Activated naive CD8-positive, alpha-beta T cell treated with anti-CD3 and anti-CD28 coated beads, Interleukin-2, amount 50 U/mL, for 24 hours (primary cell): ENCODE results near the gene HOXB2.

ENCODE experiments used
- ATAC-seq: fragments of 150-1000 bp; cut with Tn5 transposase; one replicate; pipeline ENCODE4 v1.10.0; 2021
- DNase-seq: peaks from one replicate; pipeline ENCODE4 v3.0.0; 2021
- H3K27ac Mint-ChIP-seq: one replicate; pipeline ENCODE4 v1.8.0; 2021; ENCODE audit warnings: mild to moderate bottlenecking, mixed read lengths
- H3K27me3 Mint-ChIP-seq: one replicate; pipeline ENCODE4 v1.8.0; 2021; ENCODE audit warnings: mixed read lengths
- H3K36me3 Mint-ChIP-seq: one replicate; pipeline ENCODE4 v1.8.0; 2021; ENCODE audit warnings: low read depth, mixed read lengths
- H3K4me1 Mint-ChIP-seq: one replicate; pipeline ENCODE4 v1.8.0; 2021; ENCODE audit warnings: mixed read lengths
- H3K4me3 Mint-ChIP-seq: one replicate; pipeline ENCODE4 v1.8.0; 2021; ENCODE audit warnings: mild to moderate bottlenecking, moderate library complexity, mixed read lengths
- H3K9me3 Mint-ChIP-seq: one replicate; pipeline ENCODE4 v1.8.0; 2021; ENCODE audit warnings: mixed read lengths

The HOXB2 gene

DNA sequence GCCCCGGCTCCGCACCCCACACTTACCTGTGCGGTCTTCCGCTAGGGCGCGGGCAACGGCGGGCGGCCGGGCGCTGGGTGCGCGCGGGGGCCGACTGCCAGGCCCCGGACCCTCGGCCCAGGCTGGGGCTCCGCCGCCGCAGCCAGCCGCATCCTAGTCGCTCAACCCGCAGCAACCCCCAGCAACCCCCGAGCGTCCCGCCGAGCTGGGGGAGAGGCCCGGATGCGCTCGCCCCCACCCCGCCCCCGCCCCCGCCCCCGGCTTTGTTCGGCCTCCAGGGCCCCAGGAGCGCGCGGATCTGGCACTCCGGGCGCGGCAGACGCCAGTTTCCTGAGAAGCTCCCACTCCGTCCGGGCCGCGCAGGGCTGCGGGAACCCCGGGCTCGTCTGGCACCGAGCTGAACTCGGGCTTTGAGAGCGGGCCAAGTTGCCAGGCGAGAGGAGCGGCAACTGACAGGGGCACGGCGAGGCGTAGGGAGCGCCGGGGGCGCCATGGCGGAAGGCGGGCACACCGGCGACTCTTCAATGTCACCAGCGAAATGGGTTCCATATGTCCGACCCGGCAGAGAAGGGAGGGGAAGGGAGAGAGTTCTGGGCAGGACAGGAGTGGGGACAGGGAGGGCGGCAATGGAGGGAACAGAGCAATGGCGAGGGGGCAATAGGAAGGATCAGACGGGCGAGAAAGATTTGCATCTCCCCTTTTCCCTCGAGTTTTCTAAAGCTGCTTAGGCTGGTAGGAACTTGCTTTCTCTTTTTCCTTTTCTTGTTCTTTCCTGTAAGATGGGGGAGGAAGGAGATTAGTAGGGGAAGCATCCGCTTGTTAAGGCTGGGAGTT is 19.5 kb upstream of the HOXB2 start:
- Mint-ChIP-seq H3K4me3 (no peak overlapping the region), H3K27me3 (peaks cover 36% of the 10 kb centered on the region), H3K27ac (no peak overlapping the region), H3K4me1 (peaks cover 4% of the 10 kb centered on the region), H3K36me3 (no peaks in the 10 kb centered on the region), H3K9me3 (no peaks in the 10 kb centered on the region)
- ATAC-seq (peak; percentile 36), DNase-seq (no peak)

DNA sequence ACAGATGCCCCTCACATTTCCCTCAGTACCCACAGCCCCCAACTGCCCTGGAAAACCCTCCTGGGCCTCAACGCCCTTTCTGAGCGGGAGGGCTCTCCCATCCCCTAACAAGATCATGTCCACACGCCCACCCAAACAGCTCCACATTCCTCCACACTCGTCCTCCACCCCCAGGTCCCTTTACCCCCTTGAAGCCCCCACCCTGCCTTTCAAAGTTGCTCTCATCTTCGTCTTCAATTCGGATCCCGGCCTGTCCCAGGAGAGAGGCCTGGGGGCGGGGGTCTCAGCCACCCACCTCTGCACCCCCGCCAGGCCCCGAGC is 18.9 kb upstream of the HOXB2 start:
- Mint-ChIP-seq H3K4me1 (peaks cover 4% of the 10 kb centered on the region), H3K4me3 (no peak overlapping the region), H3K9me3 (no peaks in the 10 kb centered on the region), H3K36me3 (no peaks in the 10 kb centered on the region), H3K27ac (no peak overlapping the region), H3K27me3 (peaks cover 36% of the 10 kb centered on the region)
- no peak for ATAC-seq
- DNase-seq, result no peak

DNA sequence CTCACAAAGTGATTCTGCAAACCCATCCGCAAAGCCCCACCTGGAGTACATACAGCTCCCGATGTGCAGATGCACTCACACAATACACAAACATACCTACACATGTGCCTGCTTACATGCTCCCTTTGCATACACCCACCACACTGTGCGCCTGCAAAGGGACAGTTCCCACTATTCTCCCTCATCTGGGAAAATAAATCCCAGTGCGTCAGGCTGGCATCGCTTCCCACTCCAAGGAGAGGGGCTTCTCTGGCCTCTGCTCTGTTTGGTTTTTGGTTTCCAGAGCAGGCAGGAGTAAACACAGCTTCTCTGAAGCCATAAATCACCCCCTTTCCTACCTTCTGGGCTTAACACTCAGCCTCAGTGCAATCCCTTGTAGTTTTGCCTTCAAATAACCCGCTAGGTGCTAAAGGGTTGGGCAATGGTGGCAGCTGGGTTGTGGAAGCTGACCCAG is 18.5 kb upstream of the HOXB2 start:
- no peak for ATAC-seq
- no peak overlapping the region for H3K27ac Mint-ChIP-seq
- H3K4me1 Mint-ChIP-seq, result peaks cover 2% of the 10 kb centered on the region
- H3K36me3 Mint-ChIP-seq, result no peaks in the 10 kb centered on the region
- H3K4me3 Mint-ChIP-seq, result no peak overlapping the region
- peaks cover 33% of the 10 kb centered on the region for H3K27me3 Mint-ChIP-seq
- no peak for DNase-seq
- H3K9me3 Mint-ChIP-seq, result no peaks in the 10 kb centered on the region

DNA sequence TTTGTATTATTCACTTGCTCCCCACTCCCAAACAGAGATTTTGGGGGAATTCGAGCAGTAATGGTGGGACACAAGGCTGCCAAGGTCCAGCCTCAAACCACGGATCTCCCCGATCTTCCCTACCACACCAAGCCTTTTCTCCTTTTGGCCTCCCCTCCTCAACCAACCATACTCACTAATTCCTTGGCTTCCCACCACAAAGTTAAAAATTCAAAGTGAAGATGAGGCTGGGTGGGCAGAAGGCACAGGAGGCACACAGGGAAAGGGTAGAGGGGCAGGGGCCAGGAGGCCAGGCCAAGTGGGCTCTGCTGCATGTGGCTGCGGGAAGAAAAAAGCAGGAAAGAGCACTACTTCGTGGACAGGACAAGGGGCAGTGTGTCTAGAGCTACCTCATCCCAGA is 18.0 kb upstream of the HOXB2 start:
- ATAC-seq (no peak), DNase-seq (no peak)
- H3K36me3 Mint-ChIP-seq, result no peaks in the 10 kb centered on the region
- H3K4me1 Mint-ChIP-seq, result no peaks in the 10 kb centered on the region
- H3K4me3 Mint-ChIP-seq, result no peak overlapping the region
- peaks cover 34% of the 10 kb centered on the region for H3K27me3 Mint-ChIP-seq
- H3K27ac Mint-ChIP-seq, result no peak overlapping the region
- no peaks in the 10 kb centered on the region for H3K9me3 Mint-ChIP-seq

DNA sequence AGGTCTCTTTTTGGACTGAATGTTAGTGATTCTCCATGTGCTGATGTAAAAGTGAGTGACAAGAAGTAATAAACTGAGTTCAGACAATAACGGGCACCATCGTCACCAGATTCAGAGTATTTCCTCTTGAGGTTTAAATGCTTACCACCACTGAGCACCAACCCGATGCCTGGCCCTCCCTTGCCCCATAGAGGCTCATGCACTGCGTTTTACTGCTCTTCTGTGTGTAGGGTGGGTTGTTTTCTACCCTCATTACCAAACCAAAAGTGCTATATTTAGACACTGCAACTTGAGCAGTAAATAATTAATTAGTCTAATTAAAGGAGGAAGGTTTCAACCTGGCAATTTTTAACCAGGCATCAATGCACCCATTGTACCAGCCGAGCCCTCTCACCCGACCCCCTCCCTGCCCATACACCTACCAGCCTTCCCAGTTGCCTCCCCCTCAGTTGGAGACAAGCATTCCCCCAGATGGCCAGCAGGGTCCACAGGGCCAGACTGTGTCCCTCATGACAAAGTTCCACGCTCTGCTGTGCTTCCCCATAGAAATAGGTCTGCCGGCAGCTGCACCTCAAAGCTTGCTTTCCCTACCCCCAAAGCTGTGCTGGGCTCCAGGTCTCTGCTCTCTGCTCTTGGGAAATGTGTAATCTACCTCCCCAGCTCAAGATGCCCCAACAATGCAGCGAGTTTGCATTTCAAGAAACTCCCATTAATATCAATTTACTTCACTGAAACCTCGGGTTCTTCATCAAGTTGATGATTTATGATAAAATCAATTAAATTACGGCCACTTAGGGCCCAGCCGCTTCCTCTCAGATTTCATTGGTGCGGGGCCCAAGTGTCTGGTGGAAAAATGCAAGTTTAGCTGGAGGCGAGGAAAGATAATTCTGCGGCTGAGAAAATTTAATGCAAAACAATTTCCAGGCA is 17.2 kb upstream of the HOXB2 start:
- Mint-ChIP-seq H3K27me3 (peaks cover 35% of the 10 kb centered on the region), H3K27ac (no peak overlapping the region), H3K4me3 (no peak overlapping the region), H3K36me3 (no peaks in the 10 kb centered on the region), H3K9me3 (no peaks in the 10 kb centered on the region), H3K4me1 (no peaks in the 10 kb centered on the region)
- ATAC-seq (no peak), DNase-seq (no peak)

DNA sequence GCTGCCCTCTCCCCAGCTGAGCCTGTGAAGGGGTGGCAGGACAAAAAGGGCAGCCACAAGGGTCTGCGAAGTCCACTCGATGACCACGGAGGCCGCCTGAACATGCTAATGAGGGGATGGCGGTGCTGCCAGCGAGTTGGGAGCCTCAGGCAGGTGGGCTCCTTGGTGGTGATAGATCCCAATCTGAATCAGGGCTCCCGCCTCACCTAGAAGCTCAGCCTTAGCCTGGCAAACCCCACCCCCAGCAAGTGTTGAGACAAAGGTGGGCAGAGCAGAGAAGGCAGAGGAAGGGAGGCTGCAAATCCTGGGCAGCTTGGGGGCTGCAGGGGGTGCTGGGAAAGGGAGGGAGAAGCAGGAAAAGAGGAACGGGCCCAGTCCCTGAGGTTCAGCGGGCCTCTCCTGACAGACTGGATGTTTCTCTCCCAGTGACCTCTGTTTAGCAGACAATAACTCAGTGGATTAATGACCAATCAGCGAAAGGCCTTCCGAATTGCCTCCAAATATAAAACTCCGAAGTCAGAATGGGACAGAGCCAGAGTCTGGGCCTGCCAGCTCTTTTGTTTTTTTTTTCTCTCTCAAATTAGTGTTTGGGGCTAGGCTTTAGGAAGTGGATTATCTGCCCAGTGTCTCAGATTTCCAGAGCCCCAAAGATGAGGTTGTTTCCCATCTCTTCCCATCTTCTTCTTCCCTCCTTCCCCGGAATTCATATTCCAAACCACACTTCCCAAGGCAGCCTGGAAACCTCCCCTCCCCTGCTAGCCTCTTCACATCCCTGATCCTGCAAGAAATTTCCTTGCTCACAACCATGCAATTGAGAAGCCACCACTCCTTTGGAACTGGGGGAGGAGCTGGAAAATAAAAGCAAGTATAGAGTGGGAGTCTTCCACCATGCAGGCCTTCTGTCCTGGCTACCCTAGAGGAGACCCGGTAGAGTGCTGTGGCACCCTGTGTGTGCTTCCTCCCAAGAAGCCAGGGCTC is 15.2 kb upstream of the HOXB2 start:
- Mint-ChIP-seq H3K9me3 (no peaks in the 10 kb centered on the region), H3K36me3 (no peaks in the 10 kb centered on the region), H3K27me3 (peaks cover 51% of the 10 kb centered on the region), H3K4me1 (peaks cover 6% of the 10 kb centered on the region), H3K27ac (no peak overlapping the region), H3K4me3 (no peak overlapping the region)
- ATAC-seq (no peak), DNase-seq (no peak)

DNA sequence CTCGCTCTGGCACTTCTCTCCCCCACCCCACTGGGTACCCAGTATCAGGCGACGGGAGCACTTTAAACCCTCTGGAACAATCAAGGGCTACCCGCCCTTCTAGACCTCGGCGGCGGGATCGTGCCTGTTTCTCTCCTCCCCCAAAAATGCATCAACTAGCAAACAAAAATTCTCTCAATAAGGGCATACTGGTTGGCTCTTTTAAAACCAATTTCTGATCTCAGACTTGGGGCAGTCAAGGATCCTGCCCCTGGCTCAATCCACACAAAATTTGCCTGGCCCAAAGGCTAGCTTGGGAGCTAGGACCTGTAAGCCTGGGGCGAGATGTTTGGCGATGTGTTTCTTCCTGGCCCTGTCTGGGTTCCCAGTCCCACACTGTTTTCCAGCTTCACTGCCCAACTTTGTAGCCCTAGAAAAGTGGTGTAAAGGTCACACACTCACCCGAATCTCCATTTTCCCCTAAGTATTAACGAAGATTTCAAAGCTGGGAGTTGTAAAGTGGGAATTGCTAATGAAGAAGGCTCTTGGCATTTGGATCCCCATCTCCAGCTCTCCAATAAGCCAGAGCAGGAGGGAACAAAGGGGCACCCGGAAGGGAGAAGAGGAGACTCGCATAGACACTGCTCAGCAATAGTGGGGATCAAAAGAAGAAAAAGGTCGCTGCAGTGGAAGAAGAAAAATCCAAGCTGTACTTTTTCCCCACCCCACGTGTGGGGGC is 14.4 kb upstream of the HOXB2 start:
- H3K27ac Mint-ChIP-seq, result no peak overlapping the region
- ATAC-seq (no peak), DNase-seq (no peak)
- H3K4me3 Mint-ChIP-seq, result no peak overlapping the region
- no peaks in the 10 kb centered on the region for H3K36me3 Mint-ChIP-seq
- peaks cover 50% of the 10 kb centered on the region for H3K27me3 Mint-ChIP-seq
- peaks cover 9% of the 10 kb centered on the region for H3K4me1 Mint-ChIP-seq
- no peaks in the 10 kb centered on the region for H3K9me3 Mint-ChIP-seq

DNA sequence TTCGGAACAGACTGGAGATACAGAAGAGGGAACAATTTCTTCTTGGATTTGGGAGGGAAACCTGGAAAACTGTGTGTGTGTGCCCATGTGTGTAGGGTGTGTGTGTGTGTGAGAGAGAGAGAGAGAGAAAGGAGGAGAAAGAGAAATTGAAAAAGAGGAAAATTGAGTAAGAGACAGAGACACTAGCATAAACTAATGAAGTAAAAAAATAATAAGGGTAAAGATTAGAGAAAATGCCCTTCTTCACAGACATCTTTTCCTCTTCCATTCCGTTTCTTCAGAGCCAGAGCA is 13.9 kb upstream of the HOXB2 start:
- H3K9me3 Mint-ChIP-seq, result no peaks in the 10 kb centered on the region
- peaks cover 9% of the 10 kb centered on the region for H3K4me1 Mint-ChIP-seq
- no peak overlapping the region for H3K27ac Mint-ChIP-seq
- DNase-seq (no peak), ATAC-seq (no peak)
- peaks cover 51% of the 10 kb centered on the region for H3K27me3 Mint-ChIP-seq
- H3K36me3 Mint-ChIP-seq, result no peaks in the 10 kb centered on the region
- no peak overlapping the region for H3K4me3 Mint-ChIP-seq

DNA sequence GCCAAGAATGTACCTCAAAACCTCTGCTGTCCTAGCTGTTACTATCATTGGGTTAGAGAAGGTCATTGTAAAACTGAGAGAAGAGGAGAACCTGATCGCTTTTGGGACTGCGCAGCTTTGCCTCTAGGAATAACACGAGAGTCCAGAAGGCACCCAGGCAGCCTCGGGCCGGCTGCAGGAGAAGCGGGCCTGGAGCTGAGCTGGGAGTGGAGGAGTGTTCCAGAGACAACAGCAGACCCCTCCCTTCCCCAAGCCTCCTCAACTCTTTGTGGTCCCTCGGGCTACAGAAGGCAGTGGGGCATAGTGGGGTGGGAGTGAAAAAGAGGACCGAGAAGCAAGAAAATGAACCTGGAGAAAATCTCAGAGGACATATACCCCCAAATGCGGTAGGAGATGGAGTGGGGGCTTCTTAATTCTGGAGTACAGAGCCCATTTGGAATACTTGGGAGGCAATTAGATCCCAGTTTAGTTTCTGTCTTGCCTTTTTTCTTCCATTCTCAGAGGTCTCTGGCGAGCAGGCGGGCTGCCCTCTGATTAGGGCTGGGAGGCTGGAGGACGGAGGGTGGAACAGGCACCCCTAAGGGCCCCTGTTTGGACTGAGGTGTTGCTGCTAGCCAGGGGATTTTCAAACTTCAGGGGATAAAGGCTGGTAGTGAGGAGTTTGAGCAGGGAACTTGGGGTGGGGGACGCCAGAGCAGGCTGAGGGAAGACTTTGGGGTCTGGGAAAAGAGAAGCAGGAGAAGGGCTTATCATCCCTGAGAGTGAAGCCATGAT is 13.3 kb upstream of the HOXB2 start:
- H3K36me3 Mint-ChIP-seq, result no peaks in the 10 kb centered on the region
- no peak for DNase-seq
- ATAC-seq, result no peak
- no peak overlapping the region for H3K4me3 Mint-ChIP-seq
- H3K27me3 Mint-ChIP-seq, result peaks cover 47% of the 10 kb centered on the region
- peaks cover 9% of the 10 kb centered on the region for H3K4me1 Mint-ChIP-seq
- H3K27ac Mint-ChIP-seq, result no peak overlapping the region
- H3K9me3 Mint-ChIP-seq, result no peaks in the 10 kb centered on the region

DNA sequence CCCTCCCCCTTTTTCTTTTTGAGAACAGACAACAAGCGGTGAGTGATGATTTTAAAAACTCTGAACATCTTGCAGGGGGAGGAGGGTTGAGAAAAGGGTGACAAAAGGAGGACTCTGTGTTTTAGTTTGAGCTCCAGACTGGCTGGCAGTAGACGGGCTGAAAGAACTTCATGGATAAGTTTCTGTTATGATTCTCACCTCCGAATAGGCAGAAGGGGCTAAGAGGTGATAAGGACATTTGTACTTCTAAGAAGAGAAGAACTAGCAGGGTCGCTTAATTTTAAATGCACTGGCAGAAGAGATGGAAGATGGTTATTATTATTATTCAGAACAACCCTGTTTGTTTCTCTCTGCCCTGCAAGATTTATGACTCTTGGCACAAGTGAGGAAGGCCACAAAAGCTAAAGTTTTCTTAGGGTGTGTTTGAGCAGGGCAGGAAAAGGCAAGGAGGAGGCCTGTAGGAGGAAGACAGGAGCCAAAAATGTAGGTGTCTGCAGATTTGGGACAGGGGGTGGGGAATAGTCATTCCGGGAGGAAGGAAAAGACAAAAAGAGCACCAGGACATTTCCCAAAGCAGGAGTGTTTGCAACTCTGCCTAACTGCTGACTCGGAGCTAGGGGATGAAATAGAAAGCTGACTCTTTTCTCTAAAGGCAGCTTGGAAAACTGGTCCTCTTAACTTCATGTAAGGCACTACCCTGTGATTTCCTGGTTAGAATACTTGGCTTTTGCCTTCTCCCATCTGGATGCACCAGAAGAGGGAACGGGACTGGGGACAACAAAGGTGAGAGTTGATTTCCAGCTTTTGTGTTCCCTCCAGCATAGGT is 11.9 kb upstream of the HOXB2 start:
- Mint-ChIP-seq H3K4me3 (no peak overlapping the region), H3K9me3 (no peaks in the 10 kb centered on the region), H3K27ac (no peak overlapping the region), H3K4me1 (peaks cover 9% of the 10 kb centered on the region), H3K36me3 (no peaks in the 10 kb centered on the region), H3K27me3 (peaks cover 36% of the 10 kb centered on the region)
- no peak for ATAC-seq
- no peak for DNase-seq

DNA sequence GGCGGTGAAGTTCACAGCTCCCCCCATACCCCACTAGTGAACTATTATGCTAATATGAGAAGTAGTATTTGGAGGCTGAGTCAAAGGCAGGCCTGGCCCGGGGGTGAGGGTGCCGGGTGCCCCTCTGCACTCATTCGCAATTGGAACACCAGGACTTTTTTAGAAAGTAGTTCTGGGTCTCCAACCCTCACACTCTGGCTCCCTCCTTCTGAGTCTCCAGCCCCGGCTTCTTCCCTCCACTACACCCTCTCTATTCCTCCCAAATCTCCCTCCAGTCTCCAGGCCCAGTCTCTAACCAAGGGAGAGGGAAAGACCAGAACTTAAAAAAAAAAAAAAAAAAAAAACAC is 11.3 kb upstream of the HOXB2 start:
- H3K4me3 Mint-ChIP-seq, result no peak overlapping the region
- no peaks in the 10 kb centered on the region for H3K36me3 Mint-ChIP-seq
- no peak for DNase-seq
- no peak overlapping the region for H3K27ac Mint-ChIP-seq
- no peaks in the 10 kb centered on the region for H3K9me3 Mint-ChIP-seq
- peaks cover 36% of the 10 kb centered on the region for H3K27me3 Mint-ChIP-seq
- H3K4me1 Mint-ChIP-seq, result peaks cover 9% of the 10 kb centered on the region
- ATAC-seq, result no peak

DNA sequence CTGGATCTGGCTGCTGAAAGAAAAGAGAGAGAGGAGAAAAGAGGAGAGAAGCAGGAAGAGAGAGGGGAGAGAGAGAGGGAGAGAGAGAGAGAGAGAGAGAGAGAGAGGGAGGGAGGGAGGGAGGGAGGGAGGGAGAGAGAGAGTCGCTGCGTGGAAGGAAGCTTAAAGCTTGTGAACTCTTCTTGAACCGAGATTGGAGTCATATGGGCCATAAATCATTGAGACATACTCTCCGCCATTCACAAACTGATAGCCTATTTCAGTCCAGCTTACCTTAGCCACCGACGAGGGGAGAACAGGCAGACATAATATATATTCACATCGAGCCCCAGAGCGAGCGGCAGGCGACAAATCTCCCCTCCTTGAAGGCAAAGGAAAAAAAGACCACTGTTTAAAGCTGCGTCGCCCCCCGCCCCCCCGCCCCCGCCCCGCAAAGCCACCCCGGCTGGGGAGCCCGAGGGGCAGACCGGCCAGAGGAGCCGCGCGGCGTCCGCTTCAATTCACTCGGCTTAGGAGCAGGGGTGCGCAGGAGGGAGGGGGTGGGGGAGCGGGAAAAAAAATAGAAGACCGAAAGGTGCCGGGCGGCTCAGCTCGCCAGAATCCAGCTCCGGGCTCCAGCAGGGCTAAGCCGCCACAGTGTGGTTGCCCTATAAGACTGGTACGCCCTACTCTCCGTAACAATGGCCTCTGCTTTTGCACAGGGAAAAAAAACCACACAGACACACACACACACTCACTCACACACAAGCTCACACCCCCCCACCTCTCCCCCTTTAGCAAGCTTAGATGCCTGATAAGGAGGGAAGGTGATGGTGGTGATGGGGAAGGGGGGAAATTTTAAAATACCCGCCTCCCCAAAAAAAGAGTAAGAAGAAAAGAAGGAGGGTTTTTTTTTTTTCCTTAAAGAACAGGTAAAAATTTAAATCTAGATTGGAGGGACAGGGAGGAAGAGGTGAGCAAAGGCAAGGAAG is 10.6 kb upstream of the HOXB2 start:
- Mint-ChIP-seq H3K4me1 (peaks cover 9% of the 10 kb centered on the region), H3K27me3 (peaks cover 36% of the 10 kb centered on the region), H3K4me3 (peak overlapping the region; percentile 79), H3K27ac (peak overlapping the region; percentile 46), H3K9me3 (no peaks in the 10 kb centered on the region), H3K36me3 (no peaks in the 10 kb centered on the region)
- ATAC-seq, result peak; percentile 60
- DNase-seq, result no peak
